Measurements from ENCODE around the gene UTP25. TPM values are rescaled to one million over a fixed set of nuclear protein-coding genes. Genes with fewer than 3 reads are reported as not detected.

The UTP25 gene
- total and polyA plus RNA-seq, 7 experiments from 2014 or later: 3.2 to 16.3 (median 8.0) TPM

- ChIA-PET CTCF (no interaction called here), POLR2A (no interaction called here)
- H3K9me3 ChIP-seq (ENCODE audit: control insufficient read depth in 2 of 3, low read length in 3 of 3): no peaks in the 10 kb centered on the region
- DNase-seq (no peak), ATAC-seq (no peak)
- Mint-ChIP-seq H3K27me3 (peaks cover 25 to 54% (median 44%) of the 10 kb centered on the region in 5 donors), H3K36me3 (no peaks in the 10 kb centered on the region), H3K9me3 (no peaks in the 10 kb centered on the region), H3K4me3 (no peak overlapping the region), H3K4me1 (peaks cover 0 to 3% (median 0%) of the 10 kb centered on the region in 7 donors), H3K27ac (no peak overlapping the region)
- H3K4me1 ChIP-seq (ENCODE audit: control insufficient read depth in 2 of 2, insufficient read depth in 2 of 2, low read length in 2 of 2): no peaks in the 10 kb centered on the region
- no peak overlapping the region for H3K4me3 ChIP-seq (ENCODE audit: low read length)
- no peak overlapping the region for H3K27ac ChIP-seq (ENCODE audit: low read depth, low read length)
- no peaks in the 10 kb centered on the region for H3K36me3 ChIP-seq (ENCODE audit: control insufficient read depth in 2 of 3, insufficient read depth in 3 of 3, low read length in 3 of 3)
- intact Hi-C loops (cut with micrococcal nuclease): no loop called here
- peaks cover 0 to 7% of the 10 kb centered on the region in 2 donors for H3K27me3 ChIP-seq (ENCODE audit: control insufficient read depth in 2 of 2, insufficient read depth in 2 of 2, low read length in 2 of 2)
Measured at GRCh38 chr1:209878964-209879363, 51.2 kb downstream of the UTP25 start.

GRCh38 chr1:209879539-209879938 lies 51.8 kb downstream of the UTP25 start:
- no peak overlapping the region for H3K27ac Mint-ChIP-seq
- CTCF ChIA-PET: no interaction called here

GRCh38 chr1:209880031-209880430 lies 52.3 kb downstream of the UTP25 start:
- ATAC-seq: no peak
- Histone ChIP-seq H3K9me3 (ENCODE audit: control insufficient read depth in 2 of 3, low read length in 3 of 3) (no peaks in the 10 kb centered on the region), H3K27ac (ENCODE audit: low read depth, low read length) (no peak overlapping the region), H3K36me3 (ENCODE audit: control insufficient read depth in 2 of 3, insufficient read depth in 3 of 3, low read length in 3 of 3) (no peaks in the 10 kb centered on the region), H3K4me3 (ENCODE audit: low read length) (no peak overlapping the region), H3K4me1 (ENCODE audit: control insufficient read depth in 2 of 2, insufficient read depth in 2 of 2, low read length in 2 of 2) (no peaks in the 10 kb centered on the region), H3K27me3 (ENCODE audit: control insufficient read depth in 2 of 2, insufficient read depth in 2 of 2, low read length in 2 of 2) (peaks cover 5 to 7% of the 10 kb centered on the region in 2 donors)
- Mint-ChIP-seq H3K27me3 (peaks cover 25 to 53% (median 41%) of the 10 kb centered on the region in 5 donors), H3K27ac (no peak overlapping the region), H3K4me3 (no peak overlapping the region), H3K4me1 (peaks cover 0 to 3% (median 0%) of the 10 kb centered on the region in 7 donors), H3K9me3 (no peaks in the 10 kb centered on the region), H3K36me3 (no peaks in the 10 kb centered on the region)
- POLR2A ChIA-PET: no interaction called here
- no peak for DNase-seq
- intact Hi-C loops (cut with micrococcal nuclease): no loop called here
- CTCF ChIA-PET: no interaction called here

More at GRCh38 chr1:209879539-209879938, 51.8 kb downstream of the UTP25 start:
- DNase-seq (no peak), ATAC-seq (no peak)
- Mint-ChIP-seq H3K4me3 (no peak overlapping the region), H3K27me3 (peaks cover 24 to 57% (median 42%) of the 10 kb centered on the region in 5 donors), H3K4me1 (peaks cover 0 to 3% (median 0%) of the 10 kb centered on the region in 7 donors), H3K36me3 (no peaks in the 10 kb centered on the region), H3K9me3 (no peaks in the 10 kb centered on the region)
- Histone ChIP-seq H3K27me3 (ENCODE audit: control insufficient read depth in 2 of 2, insufficient read depth in 2 of 2, low read length in 2 of 2) (peaks cover under 1 to 7% of the 10 kb centered on the region in 2 donors), H3K36me3 (ENCODE audit: control insufficient read depth in 2 of 3, insufficient read depth in 3 of 3, low read length in 3 of 3) (no peaks in the 10 kb centered on the region), H3K27ac (ENCODE audit: low read depth, low read length) (no peak overlapping the region), H3K9me3 (ENCODE audit: control insufficient read depth in 2 of 3, low read length in 3 of 3) (no peaks in the 10 kb centered on the region), H3K4me3 (ENCODE audit: low read length) (no peak overlapping the region), H3K4me1 (ENCODE audit: control insufficient read depth in 2 of 2, insufficient read depth in 2 of 2, low read length in 2 of 2) (no peaks in the 10 kb centered on the region)
- POLR2A ChIA-PET: no interaction called here
- intact Hi-C loops (cut with micrococcal nuclease): no loop called here

GRCh38 chr1:209881619-209882018 lies 53.8 kb downstream of the UTP25 start:
- ChIA-PET POLR2A (no interaction called here), CTCF (interaction anchor here (0.8 to 0.9 kb wide), 2 partner anchors 13 to 14 kb away, joined by 3 to 4 read pairs; no protein-coding TSS in a partner anchor)
- Histone ChIP-seq H3K36me3 (ENCODE audit: control insufficient read depth in 2 of 3, insufficient read depth in 3 of 3, low read length in 3 of 3) (no peaks in the 10 kb centered on the region), H3K27ac (ENCODE audit: low read depth, low read length) (no peak overlapping the region), H3K27me3 (ENCODE audit: control insufficient read depth in 2 of 2, insufficient read depth in 2 of 2, low read length in 2 of 2) (peaks cover 6 to 7% of the 10 kb centered on the region in 2 donors), H3K4me3 (ENCODE audit: low read length) (no peak overlapping the region), H3K4me1 (ENCODE audit: control insufficient read depth in 2 of 2, insufficient read depth in 2 of 2, low read length in 2 of 2) (no peaks in the 10 kb centered on the region), H3K9me3 (ENCODE audit: control insufficient read depth in 2 of 3, low read length in 3 of 3) (no peaks in the 10 kb centered on the region)
- no peak for DNase-seq
- H3K4me3 Mint-ChIP-seq: no peak overlapping the region
- peaks cover 29 to 53% (median 45%) of the 10 kb centered on the region in 5 donors for H3K27me3 Mint-ChIP-seq
- no peaks in the 10 kb centered on the region for H3K36me3 Mint-ChIP-seq
- H3K9me3 Mint-ChIP-seq: no peaks in the 10 kb centered on the region
- ATAC-seq: no peak
- intact Hi-C loops (cut with micrococcal nuclease): no loop called here
- H3K4me1 Mint-ChIP-seq: peaks cover 0 to 5% (median 0%) of the 10 kb centered on the region in 7 donors
- no peak overlapping the region for H3K27ac Mint-ChIP-seq

- Histone ChIP-seq H3K27me3 (ENCODE audit: control insufficient read depth in 2 of 2, insufficient read depth in 2 of 2, low read length in 2 of 2) (peaks cover 6 to 7% of the 10 kb centered on the region in 2 donors), H3K27ac (ENCODE audit: low read depth, low read length) (no peak overlapping the region), H3K36me3 (ENCODE audit: control insufficient read depth in 2 of 3, insufficient read depth in 3 of 3, low read length in 3 of 3) (no peaks in the 10 kb centered on the region), H3K4me3 (ENCODE audit: low read length) (no peak overlapping the region), H3K9me3 (ENCODE audit: control insufficient read depth in 2 of 3, low read length in 3 of 3) (no peaks in the 10 kb centered on the region), H3K4me1 (ENCODE audit: control insufficient read depth in 2 of 2, insufficient read depth in 2 of 2, low read length in 2 of 2) (no peaks in the 10 kb centered on the region)
- ChIA-PET POLR2A (no interaction called here), CTCF (no interaction called here)
- H3K27ac Mint-ChIP-seq: no peak overlapping the region
- H3K27me3 Mint-ChIP-seq: peaks cover 29 to 59% (median 51%) of the 10 kb centered on the region in 5 donors
- no peak for ATAC-seq
- H3K36me3 Mint-ChIP-seq: no peaks in the 10 kb centered on the region
- no peaks in the 10 kb centered on the region for H3K9me3 Mint-ChIP-seq
- no peak for DNase-seq
- H3K4me1 Mint-ChIP-seq: peaks cover 0 to 5% (median 0%) of the 10 kb centered on the region in 7 donors
- intact Hi-C loops (cut with micrococcal nuclease): no loop called here
- no peak overlapping the region for H3K4me3 Mint-ChIP-seq
Measured at GRCh38 chr1:209882286-209882685, 54.5 kb downstream of the UTP25 start.

GRCh38 chr1:209882942-209883340 lies 55.2 kb downstream of the UTP25 start:
- CTCF ChIA-PET: no interaction called here
- Mint-ChIP-seq H3K4me1 (peaks cover 0 to 3% (median 0%) of the 10 kb centered on the region in 7 donors), H3K36me3 (no peaks in the 10 kb centered on the region), H3K4me3 (no peak overlapping the region), H3K27me3 (peaks cover 25 to 60% (median 54%) of the 10 kb centered on the region in 5 donors), H3K27ac (no peak overlapping the region), H3K9me3 (no peaks in the 10 kb centered on the region)
- peaks cover 6 to 7% of the 10 kb centered on the region in 2 donors for H3K27me3 ChIP-seq (ENCODE audit: control insufficient read depth in 2 of 2, insufficient read depth in 2 of 2, low read length in 2 of 2)
- H3K27ac ChIP-seq (ENCODE audit: low read depth, low read length): no peak overlapping the region
- ATAC-seq (no peak), DNase-seq (no peak)
- H3K4me1 ChIP-seq (ENCODE audit: control insufficient read depth in 2 of 2, insufficient read depth in 2 of 2, low read length in 2 of 2): no peaks in the 10 kb centered on the region
- intact Hi-C loops (cut with micrococcal nuclease): no loop called here
- POLR2A ChIA-PET: no interaction called here
- H3K4me3 ChIP-seq (ENCODE audit: low read length): no peak overlapping the region
- H3K36me3 ChIP-seq (ENCODE audit: control insufficient read depth in 2 of 3, insufficient read depth in 3 of 3, low read length in 3 of 3): no peaks in the 10 kb centered on the region
- H3K9me3 ChIP-seq (ENCODE audit: control insufficient read depth in 2 of 3, low read length in 3 of 3): no peaks in the 10 kb centered on the region

- no peak for DNase-seq
- Mint-ChIP-seq H3K36me3 (no peaks in the 10 kb centered on the region), H3K27ac (no peak overlapping the region), H3K4me3 (no peak overlapping the region), H3K9me3 (no peaks in the 10 kb centered on the region), H3K4me1 (peaks cover 0 to 3% (median 0%) of the 10 kb centered on the region in 7 donors), H3K27me3 (peaks cover 23 to 64% (median 52%) of the 10 kb centered on the region in 5 donors)
- ChIA-PET CTCF (no interaction called here), POLR2A (no interaction called here)
- Histone ChIP-seq H3K4me1 (ENCODE audit: control insufficient read depth in 2 of 2, insufficient read depth in 2 of 2, low read length in 2 of 2) (no peaks in the 10 kb centered on the region), H3K27me3 (ENCODE audit: control insufficient read depth in 2 of 2, insufficient read depth in 2 of 2, low read length in 2 of 2) (peaks cover 6 to 7% of the 10 kb centered on the region in 2 donors), H3K27ac (ENCODE audit: low read depth, low read length) (no peak overlapping the region), H3K4me3 (ENCODE audit: low read length) (no peak overlapping the region), H3K9me3 (ENCODE audit: control insufficient read depth in 2 of 3, low read length in 3 of 3) (no peaks in the 10 kb centered on the region), H3K36me3 (ENCODE audit: control insufficient read depth in 2 of 3, insufficient read depth in 3 of 3, low read length in 3 of 3) (no peaks in the 10 kb centered on the region)
- ATAC-seq: no peak
- intact Hi-C loops (cut with micrococcal nuclease): no loop called here
Measured at GRCh38 chr1:209883341-209883971, 55.7 kb downstream of the UTP25 start.
